Neural cell (in vitro differentiated cells): ENCODE data around the gene CPNE5.

Source experiments
- EP300 ChIP-seq: fragments of 450-650 bp; conservative IDR thresholded peaks from 2 replicates; pipeline ENCODE4 v1.6.1; 2014; ENCODE audit warnings: antibody characterized with exemption, mild to moderate bottlenecking, moderate library complexity; ENCODE audit not compliant: poor library complexity, severe bottlenecking
- EZH2 ChIP-seq: fragments of 200-600, 300-800 bp; shearing (Covaris generic), sonication (generic); IDR thresholded peaks from 2 replicates; pipeline ENCODE4 v1.6.1; 2014; ENCODE audit warnings: antibody characterized with exemption, low read length, borderline replicate concordance, mild to moderate bottlenecking; ENCODE audit not compliant: insufficient read depth, poor library complexity, severe bottlenecking
- POLR2AphosphoS5 ChIP-seq: IDR thresholded peaks from 2 replicates; pipeline ENCODE4 v1.6.1; 2012
- SMC3 ChIP-seq: fragments of 450-650 bp; conservative IDR thresholded peaks from 2 replicates; pipeline ENCODE4 v1.6.1; 2014; ENCODE audit warnings: antibody characterized with exemption, mild to moderate bottlenecking, moderate library complexity; ENCODE audit not compliant: poor library complexity
- TF ChIP-seq, protein P1 (sequence below): fragments of 450-650 bp; IDR thresholded peaks from 2 replicates; pipeline ENCODE4 v1.5.1; 2014; ENCODE audit warnings: antibody characterized with exemption, mild to moderate bottlenecking, moderate library complexity; ENCODE audit not compliant: poor library complexity, severe bottlenecking
- TF ChIP-seq, protein P2 (sequence below): IDR thresholded peaks from 2 replicates; pipeline ENCODE4 v1.6.1; 2012; ENCODE audit warnings: borderline replicate concordance

DNA sequence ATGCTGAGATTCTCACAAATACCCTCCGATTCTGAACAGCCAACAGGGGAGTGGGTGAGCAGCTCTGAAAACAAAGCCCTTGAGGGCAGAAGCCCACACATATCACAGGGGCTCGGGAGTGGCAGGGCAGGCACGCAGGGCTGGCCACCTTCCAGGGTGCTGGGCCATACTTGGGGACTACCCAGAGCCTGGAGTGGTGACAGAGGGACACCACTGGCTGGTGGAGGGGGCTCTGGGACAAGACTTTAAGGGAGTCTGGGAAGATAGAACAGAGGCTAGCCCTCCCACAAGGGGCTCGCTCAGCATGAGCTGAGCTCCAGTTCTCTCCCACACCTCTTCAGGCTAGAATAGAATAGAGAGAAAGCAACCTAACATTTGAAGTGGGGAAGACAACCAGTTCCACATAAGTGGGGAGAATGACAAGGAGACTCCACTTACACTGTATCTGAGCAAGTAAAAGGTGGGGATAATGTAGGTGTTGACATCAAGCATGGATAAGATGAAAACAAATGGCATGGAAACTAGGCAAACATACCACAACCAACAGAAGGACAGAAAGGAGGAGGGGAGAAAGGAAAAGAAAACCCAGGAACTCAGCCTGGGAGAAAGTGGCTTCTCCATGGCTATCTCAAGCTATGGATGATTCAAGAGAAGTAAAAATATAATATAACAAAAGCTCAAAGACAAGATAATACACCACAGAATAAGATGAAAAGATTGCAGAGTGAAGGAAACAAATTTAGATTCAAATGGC lies 28.4 kb upstream of the CPNE5 start:
- TF ChIP-seq, protein P1, sequence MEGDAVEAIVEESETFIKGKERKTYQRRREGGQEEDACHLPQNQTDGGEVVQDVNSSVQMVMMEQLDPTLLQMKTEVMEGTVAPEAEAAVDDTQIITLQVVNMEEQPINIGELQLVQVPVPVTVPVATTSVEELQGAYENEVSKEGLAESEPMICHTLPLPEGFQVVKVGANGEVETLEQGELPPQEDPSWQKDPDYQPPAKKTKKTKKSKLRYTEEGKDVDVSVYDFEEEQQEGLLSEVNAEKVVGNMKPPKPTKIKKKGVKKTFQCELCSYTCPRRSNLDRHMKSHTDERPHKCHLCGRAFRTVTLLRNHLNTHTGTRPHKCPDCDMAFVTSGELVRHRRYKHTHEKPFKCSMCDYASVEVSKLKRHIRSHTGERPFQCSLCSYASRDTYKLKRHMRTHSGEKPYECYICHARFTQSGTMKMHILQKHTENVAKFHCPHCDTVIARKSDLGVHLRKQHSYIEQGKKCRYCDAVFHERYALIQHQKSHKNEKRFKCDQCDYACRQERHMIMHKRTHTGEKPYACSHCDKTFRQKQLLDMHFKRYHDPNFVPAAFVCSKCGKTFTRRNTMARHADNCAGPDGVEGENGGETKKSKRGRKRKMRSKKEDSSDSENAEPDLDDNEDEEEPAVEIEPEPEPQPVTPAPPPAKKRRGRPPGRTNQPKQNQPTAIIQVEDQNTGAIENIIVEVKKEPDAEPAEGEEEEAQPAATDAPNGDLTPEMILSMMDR, result no peak
- TF ChIP-seq POLR2AphosphoS5 (no peak), EZH2 (no peak), EP300 (no peak), SMC3 (no peak)
- TF ChIP-seq, protein P2, sequence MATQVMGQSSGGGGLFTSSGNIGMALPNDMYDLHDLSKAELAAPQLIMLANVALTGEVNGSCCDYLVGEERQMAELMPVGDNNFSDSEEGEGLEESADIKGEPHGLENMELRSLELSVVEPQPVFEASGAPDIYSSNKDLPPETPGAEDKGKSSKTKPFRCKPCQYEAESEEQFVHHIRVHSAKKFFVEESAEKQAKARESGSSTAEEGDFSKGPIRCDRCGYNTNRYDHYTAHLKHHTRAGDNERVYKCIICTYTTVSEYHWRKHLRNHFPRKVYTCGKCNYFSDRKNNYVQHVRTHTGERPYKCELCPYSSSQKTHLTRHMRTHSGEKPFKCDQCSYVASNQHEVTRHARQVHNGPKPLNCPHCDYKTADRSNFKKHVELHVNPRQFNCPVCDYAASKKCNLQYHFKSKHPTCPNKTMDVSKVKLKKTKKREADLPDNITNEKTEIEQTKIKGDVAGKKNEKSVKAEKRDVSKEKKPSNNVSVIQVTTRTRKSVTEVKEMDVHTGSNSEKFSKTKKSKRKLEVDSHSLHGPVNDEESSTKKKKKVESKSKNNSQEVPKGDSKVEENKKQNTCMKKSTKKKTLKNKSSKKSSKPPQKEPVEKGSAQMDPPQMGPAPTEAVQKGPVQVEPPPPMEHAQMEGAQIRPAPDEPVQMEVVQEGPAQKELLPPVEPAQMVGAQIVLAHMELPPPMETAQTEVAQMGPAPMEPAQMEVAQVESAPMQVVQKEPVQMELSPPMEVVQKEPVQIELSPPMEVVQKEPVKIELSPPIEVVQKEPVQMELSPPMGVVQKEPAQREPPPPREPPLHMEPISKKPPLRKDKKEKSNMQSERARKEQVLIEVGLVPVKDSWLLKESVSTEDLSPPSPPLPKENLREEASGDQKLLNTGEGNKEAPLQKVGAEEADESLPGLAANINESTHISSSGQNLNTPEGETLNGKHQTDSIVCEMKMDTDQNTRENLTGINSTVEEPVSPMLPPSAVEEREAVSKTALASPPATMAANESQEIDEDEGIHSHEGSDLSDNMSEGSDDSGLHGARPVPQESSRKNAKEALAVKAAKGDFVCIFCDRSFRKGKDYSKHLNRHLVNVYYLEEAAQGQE, result no peak
